HG03135 (cell line): ENCODE data around the gene FRZB.
"Not testable (repeated sequence)": the region's sequence is repeated elsewhere in the genome, so short reads cannot be mapped to it uniquely, and the experiment has no call there.

Source experiments
- ATAC-seq: cut with Tn5 transposase; IDR thresholded peaks from one replicate; pipeline ENCODE4 v1.9.1; 2021; ENCODE audit warnings: mild to moderate bottlenecking, moderate library complexity; ENCODE audit not compliant: unreplicated experiment

The FRZB gene, protein sequence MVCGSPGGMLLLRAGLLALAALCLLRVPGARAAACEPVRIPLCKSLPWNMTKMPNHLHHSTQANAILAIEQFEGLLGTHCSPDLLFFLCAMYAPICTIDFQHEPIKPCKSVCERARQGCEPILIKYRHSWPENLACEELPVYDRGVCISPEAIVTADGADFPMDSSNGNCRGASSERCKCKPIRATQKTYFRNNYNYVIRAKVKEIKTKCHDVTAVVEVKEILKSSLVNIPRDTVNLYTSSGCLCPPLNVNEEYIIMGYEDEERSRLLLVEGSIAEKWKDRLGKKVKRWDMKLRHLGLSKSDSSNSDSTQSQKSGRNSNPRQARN

GRCh38 chr2:182866461-182867406 lies at the start of gene FRZB:
Gene FRZB, minus strand, starts transcription at chr2:182866637. Its CDS starts 85 bp downstream, at chr2:182866552.
- no peak for ATAC-seq

GRCh38 chr2:182915369-182916326 lies 49.2 kb upstream of the FRZB start:
- no peak for ATAC-seq

- ATAC-seq: no peak
Measured at GRCh38 chr2:182914852-182915251, 48.4 kb upstream of the FRZB start.

DNA sequence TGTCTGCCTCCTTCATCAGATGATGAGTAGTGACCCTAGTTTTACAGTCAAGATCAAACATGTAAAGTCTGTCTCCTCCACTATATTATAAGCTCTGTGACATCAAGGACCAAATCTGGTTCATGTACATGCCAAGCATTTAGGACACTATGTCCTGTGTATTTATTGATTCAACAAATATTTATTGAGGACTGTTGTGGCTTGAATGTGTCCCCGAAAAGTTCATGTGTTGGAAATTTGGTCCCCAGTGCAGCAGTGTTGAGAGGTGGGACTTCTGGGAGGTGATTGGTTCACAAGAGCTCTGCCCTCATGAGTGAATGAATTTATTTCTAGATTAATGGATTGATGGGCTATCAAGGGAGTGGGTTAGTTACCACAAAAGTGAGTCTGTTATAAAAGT lies 46.6 kb upstream of the FRZB start:
- no peak for ATAC-seq

DNA sequence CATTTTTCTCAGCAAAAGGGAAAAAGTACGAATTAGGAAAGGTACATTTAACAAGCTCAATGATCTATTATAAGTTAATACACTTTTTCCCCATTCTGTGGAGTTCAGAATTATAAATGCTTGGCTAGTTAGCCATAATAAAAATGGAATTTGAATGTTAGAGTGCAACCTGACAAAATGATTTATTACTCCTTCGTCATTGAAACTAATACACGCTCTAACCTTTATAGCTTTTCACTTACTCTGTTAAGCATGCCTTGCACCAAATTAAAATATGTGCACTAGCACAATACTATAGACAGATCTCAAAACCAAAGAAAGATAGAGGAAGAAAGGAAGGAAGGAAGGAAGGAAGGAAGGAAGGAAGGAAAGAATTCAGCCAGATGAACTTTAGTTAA lies 46.1 kb upstream of the FRZB start:
- no peak for ATAC-seq

DNA sequence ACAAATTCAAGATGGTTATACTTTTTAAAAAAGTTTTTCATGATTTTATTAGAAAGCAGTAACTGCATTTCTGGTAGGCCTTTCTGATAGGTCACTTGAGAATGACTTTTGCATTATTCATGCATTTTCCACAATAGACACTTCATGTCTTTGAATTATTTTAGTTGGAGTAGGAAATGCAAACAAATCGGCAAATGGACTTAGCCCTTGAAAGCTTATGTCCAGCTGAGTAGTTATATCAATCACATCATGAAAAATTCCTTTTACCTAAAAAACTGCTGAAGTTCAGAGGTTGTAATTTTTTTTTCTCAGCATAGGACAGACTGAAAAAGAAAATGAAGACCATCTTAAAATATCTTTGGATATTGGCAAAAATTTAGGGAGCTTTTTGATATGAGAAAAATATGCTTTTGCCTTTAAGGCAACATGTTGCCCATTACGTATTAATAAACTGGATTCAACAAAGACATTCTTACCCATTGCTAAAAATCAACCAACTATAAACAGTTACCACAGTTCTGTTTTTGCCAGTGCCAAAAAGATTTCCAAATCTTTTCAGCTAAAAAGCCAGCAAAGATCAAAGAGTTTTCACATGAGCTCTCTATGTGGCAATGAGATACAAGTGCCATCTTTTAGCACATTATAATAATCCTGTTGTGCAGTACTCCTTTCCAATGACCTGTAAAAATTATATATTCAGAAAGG lies 45.5 kb upstream of the FRZB start:
- ATAC-seq: no peak

DNA sequence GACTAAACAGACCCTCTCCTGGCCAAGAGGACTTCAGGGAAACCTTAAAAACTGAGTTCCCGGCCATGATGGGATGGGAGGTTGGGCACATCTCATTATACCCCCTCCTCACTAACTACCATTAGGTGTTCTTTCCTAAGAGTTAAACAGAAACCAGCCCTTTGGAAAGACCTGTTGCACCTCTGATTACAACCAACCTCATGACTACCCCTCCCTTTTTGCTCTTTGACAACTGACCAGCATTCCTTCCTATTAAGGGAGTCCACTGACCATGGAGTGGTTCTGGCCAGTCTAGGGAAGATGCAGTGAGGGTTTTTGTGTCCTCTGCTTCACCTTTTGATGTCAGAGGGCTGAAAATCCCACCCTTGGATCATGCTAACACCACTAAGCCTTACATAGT lies 44.5 kb upstream of the FRZB start:
- ATAC-seq: no peak

DNA sequence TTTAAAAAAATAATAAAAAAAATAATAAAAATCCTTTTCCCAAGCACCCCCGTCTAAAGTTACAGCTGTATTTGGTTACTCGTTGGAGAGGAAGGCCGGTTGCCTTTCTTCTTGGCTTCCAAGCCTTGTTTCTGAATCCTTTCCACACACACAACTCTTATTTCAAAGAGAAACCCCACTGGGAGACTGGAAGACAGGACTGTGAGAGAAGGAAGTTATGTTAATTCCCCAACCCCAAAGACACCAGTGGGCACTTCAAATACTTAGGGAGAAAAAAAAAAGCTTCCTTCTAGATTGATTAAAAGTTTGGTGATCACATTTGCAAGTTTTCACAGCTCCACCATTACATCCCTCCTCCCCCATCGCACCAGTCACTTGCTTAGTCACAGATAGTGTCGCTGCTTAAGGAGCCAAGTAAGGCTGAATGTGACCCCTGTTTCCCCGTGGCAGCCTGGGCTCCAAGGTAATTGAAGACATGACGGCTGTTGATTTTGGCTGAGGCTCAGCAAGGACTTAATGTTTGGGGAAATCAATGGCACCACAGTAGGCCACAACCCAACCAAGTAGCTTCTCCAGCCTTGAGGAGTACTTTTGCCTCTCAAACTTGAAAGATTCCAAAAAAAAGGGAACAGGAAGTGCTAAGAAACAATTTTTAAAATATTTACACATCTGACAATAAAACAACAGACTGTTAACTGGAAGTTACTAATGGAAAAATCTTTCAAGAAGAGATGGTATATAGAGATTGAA lies 40.8 kb upstream of the FRZB start:
- ATAC-seq: no peak

GRCh38 chr2:182906454-182906853 lies 40.0 kb upstream of the FRZB start:
- ATAC-seq: no peak

GRCh38 chr2:182904844-182905243 lies 38.4 kb upstream of the FRZB start:
- no peak for ATAC-seq

DNA sequence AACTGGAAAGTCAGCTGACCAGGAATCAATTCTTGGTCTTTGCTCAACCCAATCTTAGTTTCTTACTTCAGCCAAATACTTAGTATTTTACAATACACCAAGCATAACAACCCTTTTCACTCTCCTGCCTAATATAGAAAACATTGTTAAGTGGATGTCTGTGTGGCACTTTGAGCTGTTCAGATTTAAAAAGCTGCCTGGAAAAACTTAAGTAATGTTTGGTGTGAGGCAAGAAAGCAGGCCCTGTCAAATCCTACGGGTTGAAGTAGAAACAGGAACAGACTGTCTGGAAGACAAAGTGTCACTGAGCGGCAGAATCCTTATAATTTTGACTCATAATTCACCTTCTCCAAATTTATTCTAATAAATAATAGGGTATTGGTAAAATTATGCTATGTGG lies 37.1 kb upstream of the FRZB start:
- no peak for ATAC-seq

DNA sequence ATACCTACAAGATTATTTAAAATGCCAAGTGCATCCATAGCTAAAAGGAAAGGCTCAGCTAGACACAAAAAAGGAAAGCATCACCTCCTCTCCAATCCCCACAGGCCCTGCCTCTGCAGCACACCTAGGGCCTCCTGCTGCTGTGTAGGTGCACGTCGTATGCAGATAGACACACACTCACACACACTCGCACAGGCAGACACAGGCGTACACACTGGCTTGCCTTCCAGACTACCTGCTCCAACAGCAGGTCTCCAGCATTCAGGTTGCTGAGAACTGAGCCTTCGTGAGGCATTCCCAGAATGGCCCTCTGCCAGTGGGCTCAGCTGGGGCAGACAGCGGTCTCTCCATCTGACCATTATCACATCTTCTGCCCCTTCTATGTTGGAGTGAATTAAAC lies 35.3 kb upstream of the FRZB start:
- no peak for ATAC-seq

DNA sequence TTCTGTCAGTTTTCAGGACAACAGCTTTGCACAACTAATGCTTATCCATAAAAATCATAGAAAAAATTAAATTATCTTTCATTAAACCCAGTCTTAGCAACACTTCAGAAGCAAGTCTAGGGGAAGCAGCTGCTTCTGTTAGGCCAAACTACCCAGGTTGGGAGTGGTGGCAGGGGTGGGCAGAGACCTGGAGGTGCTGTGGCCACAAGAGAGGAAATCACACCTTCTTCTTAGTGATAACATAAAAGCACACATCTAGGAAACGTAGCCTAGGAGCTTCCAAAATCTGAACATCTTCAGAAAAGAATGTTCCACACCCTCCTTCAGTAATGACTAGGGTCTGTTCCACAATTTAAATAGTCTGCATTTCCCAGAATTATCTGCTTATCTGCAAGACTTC lies 32.3 kb upstream of the FRZB start:
- ATAC-seq: no peak

- no peak for ATAC-seq
Measured at GRCh38 chr2:182897137-182897536, 30.7 kb upstream of the FRZB start.

DNA sequence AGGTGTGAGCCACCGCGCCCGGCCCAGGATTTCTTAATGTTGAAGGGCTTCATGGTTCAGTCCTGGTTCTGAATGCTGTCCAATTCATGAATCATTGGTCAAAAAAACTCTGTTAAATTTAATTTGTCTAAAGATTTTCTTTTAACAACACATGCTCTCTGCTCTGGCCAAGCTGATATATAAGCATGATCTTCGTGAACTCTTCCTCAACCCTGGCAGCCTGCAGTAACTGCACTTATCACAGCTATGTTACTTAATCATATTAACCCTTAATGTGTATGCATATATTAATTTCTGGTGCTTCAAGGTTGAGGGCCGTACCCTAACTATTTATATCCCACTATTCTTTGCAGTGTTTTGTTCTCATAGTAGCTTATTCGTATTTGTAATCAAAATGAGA lies 29.4 kb upstream of the FRZB start:
- ATAC-seq: no peak

DNA sequence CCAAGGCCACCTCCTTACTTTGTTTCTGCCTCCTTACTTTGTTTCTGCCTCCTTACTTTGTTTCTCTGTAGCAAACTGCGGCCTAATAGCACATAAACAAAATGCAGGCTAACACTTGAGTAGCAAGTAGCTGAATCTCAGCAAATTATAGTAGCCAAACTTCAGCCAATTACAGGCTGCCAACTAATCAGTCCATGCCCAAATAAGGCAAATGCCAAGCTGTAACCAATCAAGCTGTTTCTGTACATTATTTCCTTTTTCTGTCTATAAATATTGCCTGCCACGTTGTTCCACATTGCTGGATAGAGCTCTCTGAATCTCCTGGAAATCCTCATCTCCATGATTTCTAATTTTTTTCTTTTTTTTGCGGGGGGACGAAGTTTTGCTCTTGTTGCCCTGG lies 28.7 kb upstream of the FRZB start:
- ATAC-seq: no peak

DNA sequence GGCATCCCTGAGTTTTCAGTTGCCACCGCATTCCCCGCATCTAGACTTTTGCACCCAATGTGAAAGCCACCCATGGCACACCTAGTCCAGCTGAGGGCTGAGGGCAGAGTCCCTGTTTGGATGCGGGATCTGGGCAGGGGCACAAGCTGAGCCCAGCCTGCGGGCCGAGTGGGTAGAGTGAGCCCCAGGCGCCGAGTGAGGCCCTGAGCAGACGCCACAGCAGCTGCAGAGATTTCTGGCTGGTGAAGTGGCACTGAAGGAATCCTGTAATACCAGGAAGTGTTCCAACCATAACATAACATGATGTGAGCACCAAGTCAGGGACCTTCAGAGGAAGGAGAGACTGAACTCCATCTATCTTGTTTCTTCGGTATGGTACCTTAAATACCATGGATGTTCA lies 27.7 kb upstream of the FRZB start:
- ATAC-seq: no peak

GRCh38 chr2:182893666-182894065 lies 27.2 kb upstream of the FRZB start:
- ATAC-seq: no peak

GRCh38 chr2:182893035-182893434 lies 26.6 kb upstream of the FRZB start:
- ATAC-seq: not testable (repeated sequence)

GRCh38 chr2:182891611-182892010 lies 25.2 kb upstream of the FRZB start:
- ATAC-seq: no peak
